ENCODE results near the gene OPCML.

GRCh38 chr11:133266986-133267385 lies 265.3 kb downstream of the OPCML start:
- no peak for TF ChIP-seq POLR2AphosphoS5 (IDR thresholded peaks at IDR 0.05)
- no peak for TF ChIP-seq CTCF (IDR thresholded peaks at IDR 0.05)
- TF ChIP-seq EP300 (IDR thresholded peaks at IDR 0.05): no peak

All from suprapubic skin (tissue), 4 donors.